ENCODE measurements around the gene RAB3IL1. TPM values are rescaled to one million over a fixed set of nuclear protein-coding genes. Genes with fewer than 3 reads are reported as not detected.
A peak's percentile ranks its signal among the peaks of the same experiment; 100 is the strongest.

The RAB3IL1 gene
- total and polyA plus RNA-seq, 3 donors from 2014 or later = 57.7 to 88.2 (median 65.8) TPM

DNA sequence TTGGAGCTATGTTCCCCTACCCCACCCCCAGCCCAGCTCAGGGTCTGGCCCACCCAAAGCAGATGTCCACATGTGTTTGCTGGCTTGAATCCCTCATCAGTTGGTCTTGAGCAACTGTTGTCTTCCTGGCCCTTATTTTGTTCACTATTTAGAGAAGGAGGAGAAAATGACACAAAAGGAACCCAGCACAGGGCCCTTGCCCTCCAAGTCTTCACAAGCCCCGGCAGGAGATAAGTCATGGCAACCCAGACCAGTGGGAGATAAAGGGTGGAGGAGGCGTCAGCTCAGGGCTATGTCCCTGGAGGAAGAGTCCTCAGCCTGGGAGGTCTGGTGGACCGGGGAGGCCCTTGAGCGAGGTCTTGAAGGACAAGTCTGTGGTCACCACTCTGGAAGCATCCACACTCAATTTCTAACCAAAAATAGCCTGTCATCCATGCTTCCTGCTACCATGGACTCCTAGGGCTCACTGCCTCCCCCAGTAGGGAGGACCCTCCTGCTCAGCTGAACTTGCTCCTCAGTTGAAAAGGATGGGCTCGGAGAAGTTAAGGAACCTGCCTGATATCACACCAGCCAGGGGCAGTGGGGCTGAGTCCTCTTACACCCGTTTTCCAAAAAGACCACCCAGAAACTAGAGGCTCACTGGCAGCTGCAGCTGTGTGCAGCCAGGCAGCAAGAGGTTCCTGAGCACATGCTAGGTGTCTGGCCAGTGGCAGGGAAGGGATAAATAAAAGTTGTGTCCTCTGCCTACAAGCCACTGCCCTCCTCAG lies 1.8 kb upstream of the RAB3IL1 start:
- no peaks in the 10 kb centered on the region for H3K36me3 ChIP-seq (ENCODE audit: low read depth, missing control alignments)
- no peaks in the 10 kb centered on the region for H3K27me3 ChIP-seq
- no peaks in the 10 kb centered on the region for H3K9me3 ChIP-seq
- H3K4me3 ChIP-seq = peak overlapping the region; percentile 0 to 4
- peak overlapping the region; percentile 80 to 90 for H3K27ac ChIP-seq
- peaks cover 69% of the 10 kb centered on the region for H3K4me1 ChIP-seq
- WGBS, 2 donors = 40 to 58% methylated on average over 5 to 6 of the region's 6 CpGs
- intact Hi-C loops (cut with DNase I; ENCODE audit: low total_unique reads) = no loop called here
- no peak for DNase-seq
- TF ChIP-seq POLR2A (IDR thresholded peaks at IDR 0.05) (no peak), CTCF (IDR thresholded peaks at IDR 0.05) (no peak)

- no peak for DNase-seq
- Histone ChIP-seq H3K27me3 (no peaks in the 10 kb centered on the region), H3K4me3 (peak overlapping the region in 1 of 2 donors; percentile 81), H3K27ac (peak overlapping the region; percentile 80 to 90), H3K9me3 (no peaks in the 10 kb centered on the region), H3K4me1 (peaks cover 68% of the 10 kb centered on the region), H3K36me3 (ENCODE audit: low read depth, missing control alignments) (no peaks in the 10 kb centered on the region)
- intact Hi-C loops (cut with DNase I; ENCODE audit: low total_unique reads) = no loop called here
- no peak for TF ChIP-seq CTCF (IDR thresholded peaks at IDR 0.05)
- no peak for TF ChIP-seq POLR2A (IDR thresholded peaks at IDR 0.05)
- 63 to 77% methylated on average over 13 to 14 of the region's 14 CpGs for WGBS, 2 donors
Measured at GRCh38 chr11:61918251-61918937, 1.0 kb upstream of the RAB3IL1 start.

GRCh38 chr11:61916737-61917333 lies 531 bp downstream of the RAB3IL1 start:
- Histone ChIP-seq H3K4me1 (peaks cover 64% of the 10 kb centered on the region), H3K36me3 (ENCODE audit: low read depth, missing control alignments) (no peaks in the 10 kb centered on the region), H3K27me3 (no peaks in the 10 kb centered on the region), H3K27ac (peak overlapping the region; percentile 78 to 90), H3K4me3 (peak overlapping the region; percentile 81 to 84), H3K9me3 (no peaks in the 10 kb centered on the region)
- TF ChIP-seq POLR2A (IDR thresholded peaks at IDR 0.05) (no peak), CTCF (IDR thresholded peaks at IDR 0.05) (no peak)
- intact Hi-C loops (cut with DNase I; ENCODE audit: low total_unique reads) = no loop called here
- DNase-seq = no peak
- WGBS, 2 donors = 2% methylated on average over 9 to 32 of the region's 32 CpGs

DNA sequence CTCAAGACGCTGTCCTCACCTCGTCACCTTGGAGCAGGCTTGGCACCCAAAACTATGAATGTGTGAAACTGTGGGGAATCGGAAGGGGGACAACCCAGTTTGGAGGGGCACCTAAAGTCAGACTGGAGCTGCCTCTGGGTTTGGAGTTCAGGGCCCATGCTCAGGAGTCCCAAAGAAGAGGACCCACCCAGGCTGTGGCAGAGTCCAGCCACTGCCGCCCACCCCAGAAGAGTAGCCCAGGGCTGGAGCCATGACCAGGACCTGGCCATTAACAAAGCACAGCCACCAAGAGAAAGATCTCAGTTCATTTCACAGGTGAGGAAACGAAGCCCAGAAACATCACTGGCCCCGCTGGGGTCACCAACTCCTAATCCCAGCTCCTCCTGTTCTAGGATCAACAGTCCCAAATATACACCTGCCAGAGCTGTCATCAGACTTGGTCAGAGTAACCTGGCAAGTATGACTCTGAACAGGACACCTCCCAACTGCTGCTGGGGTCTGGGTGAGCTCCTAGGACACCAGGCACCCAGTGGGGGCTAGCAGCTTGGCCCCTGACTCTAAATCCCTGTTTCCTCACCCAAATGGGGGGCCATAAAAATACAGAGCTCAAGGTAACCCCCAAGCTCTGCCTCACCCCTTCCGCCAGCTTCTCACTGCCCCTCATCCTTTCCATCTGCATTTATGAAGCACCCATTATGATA lies 2.7 kb downstream of the RAB3IL1 start:
- H3K27me3 ChIP-seq = no peaks in the 10 kb centered on the region
- 65 to 76% methylated on average over 3 to 7 of the region's 7 CpGs for WGBS, 2 donors
- H3K4me3 ChIP-seq = no peak overlapping the region
- intact Hi-C loops (cut with DNase I; ENCODE audit: low total_unique reads) = no loop called here
- DNase-seq = no peak
- no peaks in the 10 kb centered on the region for H3K9me3 ChIP-seq
- peaks cover 77% of the 10 kb centered on the region for H3K4me1 ChIP-seq
- H3K36me3 ChIP-seq (ENCODE audit: low read depth, missing control alignments) = no peaks in the 10 kb centered on the region
- no peak for TF ChIP-seq CTCF (IDR thresholded peaks at IDR 0.05)
- no peak for TF ChIP-seq POLR2A (IDR thresholded peaks at IDR 0.05)
- peak overlapping the region in 1 of 2 donors; percentile 90 for H3K27ac ChIP-seq
